ENCODE data around the gene NDUFB5. TPM values are rescaled to one million over a fixed set of nuclear protein-coding genes. Genes with fewer than 3 reads are reported as not detected.
"Not testable (repeated sequence)": the region's sequence is repeated elsewhere in the genome, so short reads cannot be mapped to it uniquely, and the experiment has no call there.

Gene NDUFB5
- total RNA-seq, 1 donor from 2014 or later: 77.7 TPM

GRCh38 chr3:179624451-179624850 is 19.9 kb downstream of the NDUFB5 start:
- Mint-ChIP-seq H3K27ac (ENCODE audit: unreplicated experiment) (no peak overlapping the region), H3K36me3 (ENCODE audit: unreplicated experiment) (peaks cover 8% of the 10 kb centered on the region), H3K4me1 (ENCODE audit: low read depth, unreplicated experiment) (no peaks in the 10 kb centered on the region), H3K9me3 (ENCODE audit: unreplicated experiment) (no peaks in the 10 kb centered on the region), H3K4me3 (ENCODE audit: unreplicated experiment) (no peak overlapping the region), H3K27me3 (ENCODE audit: unreplicated experiment) (no peaks in the 10 kb centered on the region)
- no peak for DNase-seq
- TF ChIP-seq CTCF (IDR thresholded peaks at IDR 0.05; ENCODE audit: partially characterized antibody, unreplicated experiment): no peak

GRCh38 chr3:179630753-179631451 is 26.3 kb downstream of the NDUFB5 start:
- H3K9me3 Mint-ChIP-seq (ENCODE audit: unreplicated experiment): no peaks in the 10 kb centered on the region
- no peaks in the 10 kb centered on the region for H3K4me1 Mint-ChIP-seq (ENCODE audit: low read depth, unreplicated experiment)
- no peak for DNase-seq
- no peaks in the 10 kb centered on the region for H3K36me3 Mint-ChIP-seq (ENCODE audit: unreplicated experiment)
- no peaks in the 10 kb centered on the region for H3K27me3 Mint-ChIP-seq (ENCODE audit: unreplicated experiment)
- H3K27ac Mint-ChIP-seq (ENCODE audit: unreplicated experiment): no peak overlapping the region
- no peak overlapping the region for H3K4me3 Mint-ChIP-seq (ENCODE audit: unreplicated experiment)
- no peak for TF ChIP-seq CTCF (IDR thresholded peaks at IDR 0.05; ENCODE audit: partially characterized antibody, unreplicated experiment)

- Mint-ChIP-seq H3K9me3 (ENCODE audit: unreplicated experiment) (peaks cover 1% of the 10 kb centered on the region), H3K36me3 (ENCODE audit: unreplicated experiment) (peaks cover 8% of the 10 kb centered on the region), H3K27ac (ENCODE audit: unreplicated experiment) (no peak overlapping the region), H3K4me1 (ENCODE audit: low read depth, unreplicated experiment) (no peaks in the 10 kb centered on the region), H3K27me3 (ENCODE audit: unreplicated experiment) (no peaks in the 10 kb centered on the region), H3K4me3 (ENCODE audit: unreplicated experiment) (no peak overlapping the region)
- no peak for TF ChIP-seq CTCF (IDR thresholded peaks at IDR 0.05; ENCODE audit: partially characterized antibody, unreplicated experiment)
- DNase-seq: no peak
Measured at GRCh38 chr3:179640469-179640868, 35.9 kb downstream of the NDUFB5 start.

- TF ChIP-seq CTCF (IDR thresholded peaks at IDR 0.05; ENCODE audit: partially characterized antibody, unreplicated experiment): no peak
- no peak for DNase-seq
- Mint-ChIP-seq H3K9me3 (ENCODE audit: unreplicated experiment) (peaks cover 1% of the 10 kb centered on the region), H3K27ac (ENCODE audit: unreplicated experiment) (no peak overlapping the region), H3K4me1 (ENCODE audit: low read depth, unreplicated experiment) (no peaks in the 10 kb centered on the region), H3K4me3 (ENCODE audit: unreplicated experiment) (no peak overlapping the region), H3K27me3 (ENCODE audit: unreplicated experiment) (no peaks in the 10 kb centered on the region), H3K36me3 (ENCODE audit: unreplicated experiment) (peaks cover 8% of the 10 kb centered on the region)
Measured at GRCh38 chr3:179642871-179643270, 38.3 kb downstream of the NDUFB5 start.

- DNase-seq; H3K4me3 Mint-ChIP-seq (ENCODE audit: unreplicated experiment); H3K36me3 Mint-ChIP-seq (ENCODE audit: unreplicated experiment); H3K27ac Mint-ChIP-seq (ENCODE audit: unreplicated experiment); H3K27me3 Mint-ChIP-seq (ENCODE audit: unreplicated experiment); H3K4me1 Mint-ChIP-seq (ENCODE audit: low read depth, unreplicated experiment); H3K9me3 Mint-ChIP-seq (ENCODE audit: unreplicated experiment): not testable (repeated sequence)
Measured at GRCh38 chr3:179643837-179644236, 39.2 kb downstream of the NDUFB5 start.
